Cardiac fibroblast (primary cell): ENCODE measurements around the gene DPY19L1.
"Not testable (repeated sequence)": the region's sequence is repeated elsewhere in the genome, so short reads cannot be mapped to it uniquely, and the experiment has no call there.

ENCODE experiments used
- DNase-seq, 2 donors: peaks; one replicate each; pipeline versions ENCODE4 v3.0.0 to v3.0.0-alpha.2; 2010; ENCODE audit warnings: low read depth in 2 of 2
- H3K4me3 ChIP-seq, 2 donors: replicated peaks in 1 of 2; 1 replicate in 1 of 2; 2 replicates in 1 of 2; pipeline ENCODE4 v1.5.1; 2011; ENCODE audit warnings: low read depth in 2 of 2, low read length in 2 of 2, mild to moderate bottlenecking in 2 of 2, moderate library complexity in 1 of 2
- CTCF ChIP-seq: IDR thresholded peaks from one replicate; pipeline ENCODE4 v1.5.1; 2011; ENCODE audit warnings: low read depth, mild to moderate bottlenecking, low read length, inconsistent platforms

The DPY19L1 gene

GRCh38 chr7:34902182-34902581, 135.1 kb downstream of the DPY19L1 start:
- H3K4me3 ChIP-seq = no peak overlapping the region
- DNase-seq = no peak
- no peak for TF ChIP-seq CTCF

- peak; percentile 5 to 23 for DNase-seq
- no peak overlapping the region for H3K4me3 ChIP-seq
- peak; percentile 40 for TF ChIP-seq CTCF
Observed at GRCh38 chr7:34900891-34901513, 136.3 kb downstream of the DPY19L1 start.

GRCh38 chr7:34895202-34895601, 142.1 kb downstream of the DPY19L1 start:
- H3K4me3 ChIP-seq = no peak overlapping the region
- no peak for DNase-seq
- no peak for TF ChIP-seq CTCF

- no peak overlapping the region for H3K4me3 ChIP-seq
- no peak for TF ChIP-seq CTCF
- no peak for DNase-seq
Observed at GRCh38 chr7:34889951-34890350, 147.3 kb downstream of the DPY19L1 start.

GRCh38 chr7:34886856-34887255, 150.4 kb downstream of the DPY19L1 start:
- DNase-seq = no peak
- H3K4me3 ChIP-seq = no peak overlapping the region
- TF ChIP-seq CTCF = no peak

GRCh38 chr7:34883855-34884254, 153.4 kb downstream of the DPY19L1 start:
- H3K4me3 ChIP-seq, DNase-seq: not testable (repeated sequence)

- TF ChIP-seq CTCF = no peak
- H3K4me3 ChIP-seq = no peak overlapping the region
- DNase-seq = no peak
Observed at GRCh38 chr7:34879871-34880270, 157.4 kb downstream of the DPY19L1 start.

- not testable (repeated sequence) for DNase-seq, H3K4me3 ChIP-seq
Observed at GRCh38 chr7:34878944-34879735, 158.1 kb downstream of the DPY19L1 start.
